HG03575 (cell line): Measurements from ENCODE around the gene PRR16.

Experiments
- ATAC-seq: cut with Tn5 transposase; IDR thresholded peaks from one replicate; pipeline ENCODE4 v1.9.1; 2021; ENCODE audit not compliant: unreplicated experiment, insufficient number of reproducible peaks, low FRiP score; ENCODE audit errors: extremely low read depth

The PRR16 gene

DNA sequence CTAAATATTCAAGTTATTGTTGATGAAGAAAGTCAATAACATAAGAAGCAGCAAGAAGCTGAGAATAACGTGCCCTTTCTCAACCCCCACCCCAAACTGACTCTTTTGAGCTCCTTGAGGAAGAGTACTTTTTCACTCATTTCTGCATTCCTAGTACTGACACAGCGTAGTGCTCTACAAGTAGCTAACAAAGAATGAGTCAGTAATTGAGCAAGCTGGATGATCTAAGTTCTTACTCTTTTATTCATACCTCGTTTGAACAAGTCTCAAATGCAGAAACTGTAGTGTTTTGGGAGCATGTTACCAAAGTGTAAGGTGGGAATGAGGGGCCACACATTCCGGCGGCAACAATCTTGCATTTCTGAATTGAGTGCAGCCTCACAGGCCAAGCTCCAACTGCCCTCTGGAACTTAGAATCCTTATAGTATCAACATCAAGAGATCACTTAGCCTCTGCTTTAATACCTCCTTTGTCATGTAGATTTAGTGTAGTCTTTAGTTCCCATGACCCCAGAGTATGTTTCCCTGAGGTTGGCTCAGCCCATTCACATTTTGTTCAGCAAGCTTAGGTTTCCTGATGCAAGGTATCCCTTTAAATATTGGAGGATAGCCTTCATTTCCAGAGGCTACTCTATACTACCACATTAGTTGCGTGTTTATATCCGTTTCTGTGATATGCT, 152.0 kb downstream of the PRR16 start:
- ATAC-seq = no peak

DNA sequence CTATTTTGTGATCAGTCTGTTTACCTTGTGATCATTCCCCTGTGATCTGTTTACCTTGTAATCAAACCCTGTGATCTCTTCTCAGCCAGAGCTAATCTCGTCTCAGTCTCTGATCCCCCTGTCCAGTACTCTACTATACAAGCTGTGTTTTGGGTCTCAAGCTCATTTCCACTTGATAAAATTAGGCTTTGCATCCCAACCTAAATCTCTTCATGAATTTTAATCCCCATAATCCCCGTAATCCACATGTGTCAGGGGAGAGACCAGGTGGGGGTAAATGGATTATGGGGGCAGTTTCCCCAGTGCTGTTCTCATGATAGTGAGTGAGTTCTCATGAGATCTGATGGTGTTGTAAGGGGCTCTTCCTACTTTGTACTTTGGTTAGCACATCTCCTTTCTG, 157.2 kb downstream of the PRR16 start:
- no peak for ATAC-seq

DNA sequence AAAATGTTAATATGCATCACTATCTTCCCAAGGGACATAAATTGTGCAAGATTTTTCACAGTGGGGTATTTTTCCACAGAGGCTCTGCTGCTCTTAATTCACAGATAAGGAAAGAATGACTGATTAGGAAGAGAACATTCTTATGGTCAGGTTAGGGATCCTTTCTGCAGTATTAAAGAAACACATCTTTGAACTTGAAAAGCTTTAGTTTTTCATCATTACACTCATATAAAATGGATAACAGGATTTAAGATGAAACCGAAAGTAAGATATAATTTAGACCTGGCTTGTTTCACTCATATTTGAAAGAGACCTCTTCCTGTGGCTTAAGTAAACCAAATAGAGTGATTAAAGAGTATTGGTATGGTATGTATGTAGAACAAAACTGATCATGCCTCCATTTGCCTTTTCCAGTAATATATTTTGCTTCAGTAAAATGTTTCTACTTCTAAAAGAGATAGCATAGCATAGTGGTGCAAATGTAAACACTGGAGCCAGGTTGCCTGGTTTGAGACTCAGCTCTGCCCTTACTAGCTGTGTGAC, 160.0 kb downstream of the PRR16 start:
- no peak for ATAC-seq

DNA sequence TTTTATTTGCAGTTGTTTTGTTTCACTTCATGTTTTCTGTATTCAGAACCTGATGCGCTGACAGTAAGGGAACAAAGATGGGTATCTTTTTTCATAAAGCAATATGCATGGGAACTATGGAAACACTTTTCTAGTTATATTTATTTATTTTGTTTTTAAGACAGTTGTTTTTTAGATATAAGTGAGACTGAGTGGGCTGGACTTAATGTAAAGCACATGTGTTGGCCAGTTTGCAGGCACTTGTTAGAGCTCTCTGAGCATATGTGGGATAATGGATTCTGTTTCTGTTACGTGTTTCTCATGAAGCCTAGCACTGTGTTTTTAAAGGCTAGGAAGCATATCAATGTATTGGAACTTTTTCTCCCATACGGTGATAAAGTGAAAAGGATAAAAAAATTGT, 164.1 kb downstream of the PRR16 start:
- ATAC-seq = no peak

DNA sequence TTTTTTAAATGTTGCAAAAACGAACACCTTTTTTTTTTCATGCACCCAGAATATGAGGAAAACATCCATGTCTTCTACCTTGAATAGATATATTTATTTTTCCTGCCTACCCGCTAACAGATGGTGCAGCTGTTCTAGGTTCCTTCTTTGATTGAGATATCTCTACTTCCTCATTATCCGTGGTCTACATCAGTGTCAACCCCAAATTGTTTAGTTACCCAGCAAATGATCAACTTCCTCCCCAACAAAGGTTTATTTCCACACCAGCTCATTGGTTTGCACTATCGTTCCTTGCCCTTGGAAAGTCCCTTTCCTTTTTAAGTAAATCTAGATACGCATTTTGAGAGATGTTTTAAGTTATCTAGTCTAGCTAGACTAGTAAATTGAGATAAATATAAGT, 166.4 kb downstream of the PRR16 start:
- ATAC-seq = no peak

DNA sequence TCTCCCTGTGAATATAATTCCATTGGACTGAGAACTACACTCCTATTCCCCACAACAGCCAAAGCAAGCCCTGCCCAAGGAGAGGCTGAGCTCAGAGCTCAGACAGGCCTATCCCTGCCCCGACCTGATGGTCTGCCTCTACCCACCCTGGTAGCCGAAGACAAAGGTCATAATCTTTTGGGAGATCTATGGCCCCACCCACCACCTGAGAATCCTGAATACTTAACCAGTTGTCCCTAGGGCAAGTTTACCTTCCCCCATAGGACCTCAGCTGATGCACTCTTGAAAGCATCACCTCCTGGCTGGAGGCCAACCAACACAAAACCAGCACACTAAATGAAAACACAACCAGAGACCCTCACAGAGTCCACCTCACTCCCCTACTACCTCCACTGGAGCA, 167.5 kb downstream of the PRR16 start:
- ATAC-seq = no peak

DNA sequence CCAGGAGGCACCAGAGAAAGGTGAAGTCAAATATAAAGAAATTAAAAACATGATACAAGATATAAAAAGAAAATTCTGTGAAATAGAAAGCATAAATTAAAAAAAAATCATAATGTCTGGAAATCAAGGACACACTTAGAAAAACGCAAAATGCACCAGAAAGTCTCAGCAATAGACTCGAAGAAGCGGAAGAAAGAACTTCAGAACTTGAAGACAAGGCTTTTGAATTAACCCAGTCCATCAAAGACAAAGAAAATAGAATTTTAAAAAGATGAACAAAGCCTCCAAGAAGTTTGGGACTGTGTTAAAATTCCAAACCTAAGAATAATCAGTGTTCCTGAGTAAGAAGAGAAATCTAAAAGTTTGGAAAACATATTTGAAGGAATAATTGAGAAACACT, 168.3 kb downstream of the PRR16 start:
- no peak for ATAC-seq

DNA sequence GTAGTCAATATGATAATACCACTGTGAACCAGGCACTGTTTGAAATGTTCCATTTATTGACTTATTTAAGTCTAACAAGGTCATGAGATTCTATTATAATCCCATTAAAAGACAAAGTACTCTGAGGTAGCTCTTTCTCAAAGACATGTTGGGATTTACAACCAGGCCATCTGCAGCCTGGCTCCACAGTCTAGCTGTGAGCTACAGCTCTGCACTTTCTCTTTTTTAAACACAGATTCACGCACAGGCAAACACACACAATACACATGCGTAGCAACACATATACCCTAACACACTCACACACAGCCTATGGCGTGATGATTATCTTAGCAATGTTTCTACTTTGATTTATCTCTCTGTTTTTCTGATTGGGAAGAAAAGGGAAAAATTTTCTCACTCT, 174.3 kb downstream of the PRR16 start:
- ATAC-seq = no peak

DNA sequence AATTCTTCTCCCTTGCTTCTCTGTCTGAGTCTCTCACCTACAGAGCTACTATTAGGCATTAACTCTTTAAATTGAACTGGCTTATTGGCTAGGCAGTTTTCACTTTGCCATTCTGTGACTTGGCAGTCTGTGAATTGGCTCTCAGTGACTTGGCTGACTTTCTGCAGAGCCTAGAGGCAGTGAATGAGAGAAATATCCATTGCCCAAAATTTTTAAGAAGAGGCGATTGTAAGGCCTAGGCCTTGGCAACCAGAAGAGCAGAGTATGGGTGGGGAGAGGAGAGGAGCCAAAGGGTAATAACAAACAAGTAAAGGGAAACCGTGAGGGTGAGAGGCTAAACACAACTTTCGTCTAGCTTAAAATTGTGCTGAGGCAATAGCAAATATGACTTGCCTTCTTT, 176.7 kb downstream of the PRR16 start:
- ATAC-seq = no peak

DNA sequence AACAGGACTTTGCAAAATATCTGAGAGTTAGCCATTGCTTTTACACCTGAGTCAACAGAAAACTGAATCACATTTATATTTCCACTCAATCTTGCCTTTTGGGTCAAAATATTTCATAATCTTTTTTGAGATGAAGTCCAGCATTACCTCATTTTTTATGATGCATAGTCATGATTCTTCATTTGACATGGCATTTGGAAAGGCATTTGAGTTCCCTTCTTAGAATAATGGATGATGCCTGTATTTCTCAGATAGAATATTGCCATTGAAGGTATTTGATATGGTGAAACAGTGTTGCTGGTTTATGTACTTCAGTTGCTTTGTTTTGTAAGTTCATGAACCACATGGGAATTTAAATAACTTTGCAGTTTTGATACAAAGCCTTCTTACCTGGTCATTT, 180.4 kb downstream of the PRR16 start:
- no peak for ATAC-seq

DNA sequence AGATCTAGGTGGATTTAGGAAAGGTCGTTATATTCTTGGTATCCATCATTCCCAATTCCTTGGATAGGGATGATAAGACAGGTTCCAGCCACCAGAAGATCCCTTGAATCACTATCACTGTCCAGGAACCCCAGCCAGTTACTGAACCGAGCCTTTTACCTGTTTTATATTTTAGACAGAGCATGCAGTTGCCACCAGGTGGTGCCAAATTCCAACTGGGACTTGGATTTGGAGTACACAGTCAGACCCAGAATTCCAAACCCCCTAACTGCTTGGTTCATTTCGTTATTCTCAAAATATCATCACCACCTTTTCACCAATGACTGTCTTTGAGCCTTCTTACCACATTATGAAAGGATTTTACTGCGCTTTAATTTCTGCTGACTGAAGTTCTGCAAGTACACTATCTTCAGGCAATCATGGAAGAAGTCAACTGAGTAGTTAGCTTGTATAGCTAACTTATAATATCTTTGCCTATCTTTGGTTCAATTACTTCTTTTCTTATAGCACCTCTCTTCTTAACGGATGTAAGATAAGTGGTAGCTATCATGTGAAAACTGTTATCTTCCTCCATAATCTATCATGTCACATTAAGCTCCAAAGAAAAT, 191.8 kb downstream of the PRR16 start:
- no peak for ATAC-seq

DNA sequence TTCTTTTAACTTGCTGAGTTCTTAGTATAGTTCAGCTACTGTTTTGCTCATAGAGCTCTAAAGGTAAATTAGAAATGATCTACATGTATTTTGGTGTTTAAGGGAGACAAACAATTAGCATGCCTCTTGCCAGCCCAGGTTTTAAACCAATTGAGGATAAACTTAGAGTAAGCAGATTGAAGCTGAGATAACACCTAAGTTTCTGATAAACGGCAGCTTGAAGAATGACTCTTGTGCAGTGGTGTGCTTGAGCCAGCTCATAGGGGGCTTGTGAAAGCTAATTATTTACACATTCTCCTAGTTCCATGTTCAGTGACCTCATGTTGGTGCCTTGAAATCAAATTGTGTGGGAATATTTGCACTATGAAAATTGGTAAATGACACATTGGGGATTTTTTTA, 193.0 kb downstream of the PRR16 start:
- no peak for ATAC-seq

DNA sequence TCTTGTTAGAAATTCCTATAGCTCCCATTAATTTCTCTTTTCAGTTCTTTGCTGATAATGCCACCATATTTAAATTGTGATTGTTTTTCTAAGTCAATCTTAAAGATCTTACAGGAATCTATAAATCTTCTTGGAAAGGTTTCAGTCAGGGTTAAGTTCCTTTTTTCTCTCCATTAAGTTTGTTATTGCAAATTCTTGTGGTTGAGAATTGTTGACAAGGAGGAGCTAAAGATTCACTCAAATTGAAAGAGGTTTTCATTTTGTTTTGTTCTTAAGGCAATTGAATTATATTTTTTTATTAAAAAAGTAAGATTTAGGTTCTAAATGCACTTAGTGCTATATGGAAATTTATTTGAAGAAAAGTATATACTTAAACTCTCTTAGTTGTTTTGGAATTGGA, 213.4 kb downstream of the PRR16 start:
- no peak for ATAC-seq

DNA sequence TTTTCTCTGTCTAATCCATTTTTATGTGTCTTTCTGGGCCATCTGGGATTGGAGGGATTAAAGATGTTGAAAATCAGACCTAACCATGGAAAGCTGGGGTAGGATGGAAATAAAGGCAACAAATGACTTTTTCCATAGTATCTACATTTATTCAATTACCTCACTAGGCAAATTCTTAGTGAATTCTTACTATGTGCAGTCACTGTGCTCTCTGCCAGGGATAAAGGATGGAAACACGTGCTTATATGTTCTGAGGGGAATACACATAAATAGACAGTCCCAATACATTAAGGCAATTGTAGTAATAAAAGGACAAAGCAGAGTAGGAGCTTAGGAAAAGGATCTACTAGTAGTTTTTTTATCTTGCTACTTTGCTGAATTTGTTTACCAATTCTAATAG, 214.2 kb downstream of the PRR16 start:
- no peak for ATAC-seq

DNA sequence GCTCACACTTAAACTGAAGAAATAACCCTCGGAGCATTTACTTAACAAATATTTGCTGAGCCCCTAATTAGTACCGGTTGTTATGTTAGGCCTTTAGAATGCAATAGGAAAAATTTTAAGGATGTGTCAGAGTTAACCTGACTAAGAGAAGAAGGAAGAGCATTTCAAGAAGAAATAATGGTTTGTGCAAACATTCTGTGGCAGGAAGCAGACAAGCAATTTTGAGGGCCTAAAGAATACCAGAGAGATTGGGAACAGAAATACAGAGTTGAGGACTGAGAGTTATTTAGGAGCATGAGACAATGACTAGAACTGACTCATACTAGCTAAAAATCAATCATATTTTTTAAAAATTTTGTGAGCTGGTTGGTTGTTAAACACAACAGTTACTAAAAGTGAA, 218.8 kb downstream of the PRR16 start:
- no peak for ATAC-seq

DNA sequence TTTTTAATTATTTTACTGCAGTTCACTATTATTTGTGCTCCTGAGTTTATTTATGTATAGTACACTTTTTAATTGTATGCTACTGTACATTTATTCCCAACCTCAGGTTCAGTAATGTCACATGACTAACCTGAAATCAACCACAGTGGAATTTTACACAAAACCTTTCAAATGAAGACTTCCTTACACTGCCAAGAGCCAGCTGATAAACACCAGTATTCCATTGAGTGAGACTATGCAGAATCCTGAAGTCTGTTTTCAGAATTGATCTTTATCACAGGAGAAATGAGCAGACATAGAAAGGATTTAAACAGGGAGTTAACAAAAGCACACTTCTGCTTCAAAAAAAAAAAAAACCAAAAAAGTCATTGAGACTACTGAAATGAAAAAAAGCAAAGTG, 219.5 kb downstream of the PRR16 start:
- ATAC-seq = no peak

DNA sequence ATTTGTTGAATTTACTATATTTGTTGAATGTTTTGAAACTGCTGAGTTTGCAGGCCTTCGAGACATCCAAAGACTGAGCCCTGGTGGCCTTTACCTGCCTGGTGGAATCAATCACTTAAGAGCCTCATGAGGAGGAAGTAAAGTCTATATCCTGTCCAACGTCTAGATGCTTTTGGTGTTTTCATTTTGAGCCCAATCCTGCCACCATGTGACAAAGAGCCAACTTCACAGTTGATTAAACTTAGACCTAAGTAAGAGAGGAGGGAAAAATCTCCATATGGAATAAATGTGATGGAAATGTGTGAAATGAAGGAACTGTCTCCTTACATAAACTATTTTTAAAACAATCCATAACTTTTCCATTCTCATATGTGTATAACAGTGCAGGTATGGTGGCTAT, 220.1 kb downstream of the PRR16 start:
- no peak for ATAC-seq

DNA sequence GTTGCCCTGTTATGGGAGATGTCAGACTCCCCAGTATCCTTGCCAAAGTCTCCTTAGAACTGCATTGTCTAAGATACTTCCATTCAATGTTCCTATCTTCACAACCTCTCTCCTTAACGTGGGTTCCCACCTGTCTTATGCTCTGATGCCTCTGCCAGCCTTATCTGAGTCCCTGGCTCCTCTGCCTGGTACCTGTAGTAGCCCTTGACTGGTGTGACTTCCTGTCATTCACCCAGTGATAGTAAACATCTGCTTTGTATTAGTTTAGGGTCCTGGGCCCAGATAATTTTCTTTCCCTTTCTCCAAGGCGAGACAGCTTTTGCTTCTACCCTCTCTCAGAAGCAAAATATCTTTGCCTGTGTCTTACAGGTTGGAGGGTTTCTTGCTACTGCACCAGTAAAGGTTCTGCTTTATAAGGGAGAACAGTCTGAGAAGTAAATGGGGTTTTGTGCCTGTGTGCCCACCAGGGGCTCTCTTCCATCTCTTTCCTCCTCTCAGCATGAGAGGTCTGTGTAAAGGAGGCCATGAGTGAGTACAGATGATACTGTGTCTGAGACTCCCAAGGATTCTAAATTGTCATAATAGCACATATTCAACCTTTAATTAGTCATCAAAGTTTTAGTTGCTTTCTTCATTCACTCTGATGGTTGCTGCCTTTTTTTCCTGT, 220.8 kb downstream of the PRR16 start:
- ATAC-seq = no peak

DNA sequence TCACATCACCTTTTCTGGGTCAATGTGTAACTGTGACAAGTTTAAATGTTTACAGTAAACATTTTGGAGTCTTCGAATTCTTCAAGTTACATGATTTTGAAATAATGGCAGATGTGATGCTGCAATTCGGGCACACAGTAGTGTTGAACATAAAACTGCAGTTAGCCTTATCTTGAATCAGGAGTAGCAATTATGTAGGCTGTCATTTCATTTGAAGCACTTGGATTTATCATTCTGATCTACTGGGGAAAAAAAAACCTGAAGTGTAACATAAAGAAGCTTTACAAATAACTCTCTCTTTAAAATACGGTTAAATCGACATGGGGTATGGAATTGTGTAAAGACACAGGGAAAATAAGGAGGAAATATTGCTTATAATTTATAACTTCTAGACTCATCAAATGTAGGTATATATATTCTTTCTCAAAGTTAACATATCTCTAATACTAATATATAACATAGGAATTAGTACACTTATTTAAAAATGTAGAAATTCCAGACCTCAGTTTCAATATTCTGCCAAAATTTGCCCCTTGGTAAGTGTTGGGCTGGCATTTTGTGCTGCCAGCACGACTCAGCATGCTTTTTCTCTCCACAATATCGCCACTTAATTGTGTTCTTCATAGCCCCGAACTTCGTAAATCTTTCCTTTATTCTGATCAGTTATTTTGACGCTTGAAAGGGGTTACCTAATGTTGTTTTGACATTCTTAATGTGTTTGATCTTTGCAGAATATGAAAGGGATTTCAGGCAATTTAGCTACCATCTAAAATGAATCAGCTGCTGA, 226.7 kb downstream of the PRR16 start:
- no peak for ATAC-seq

DNA sequence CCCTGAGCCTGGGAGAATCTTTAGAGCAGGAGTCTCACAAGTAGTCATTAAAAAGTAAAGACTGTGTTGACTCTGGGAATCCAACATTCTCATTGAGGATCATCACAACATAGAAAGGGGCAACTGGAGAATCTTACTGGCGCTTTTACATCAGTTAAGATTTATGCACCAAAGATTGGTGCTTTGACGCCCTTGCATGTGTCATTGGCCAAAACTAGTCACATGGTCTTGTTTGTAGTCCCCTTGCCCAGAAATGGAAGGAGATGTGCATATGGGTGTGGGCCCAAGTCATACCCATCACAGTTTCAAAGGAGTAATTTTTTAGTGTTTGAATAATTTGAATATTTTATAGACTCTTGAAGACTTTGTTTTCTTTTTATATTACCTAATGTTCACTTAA, 228.2 kb downstream of the PRR16 start:
- no peak for ATAC-seq
